Kidney (tissue), 22 donors: ENCODE data around the gene PADI6. TPM values are rescaled to one million over a fixed set of nuclear protein-coding genes. Genes with fewer than 3 reads are reported as not detected.

Source experiments
- DNase-seq, 5 donors: peaks; one replicate each; pipeline ENCODE4 v3.0.0-alpha.2; 2013 to 2020
- FAIRE-seq: peaks from 2 replicates; lab custom pipeline; 2012; peaks lifted over from hg19 to GRCh38; lab: Jason Lieb, UNC
- H3K27ac ChIP-seq, 2 donors: one replicate each; pipeline ENCODE4 v1.7.0; 2013; ENCODE audit warnings: low read depth in 2 of 2, low read length in 2 of 2, inconsistent platforms in 1 of 2
- H3K27me3 ChIP-seq: one replicate; pipeline ENCODE4 v1.7.1; 2013; ENCODE audit warnings: low read length, inconsistent platforms; ENCODE audit not compliant: control insufficient read depth, insufficient read depth
- H3K36me3 ChIP-seq, 3 donors: one replicate each; pipeline versions ENCODE4 v1.7.0 to v1.7.1; 2013; ENCODE audit warnings: low read length in 3 of 3, control low read depth in 1 of 3, inconsistent platforms in 1 of 3; ENCODE audit not compliant: insufficient read depth in 3 of 3, control insufficient read depth in 2 of 3
- H3K4me1 ChIP-seq, 3 donors: one replicate each; pipeline versions ENCODE4 v1.7.0 to v1.7.1; 2013; ENCODE audit warnings: low read length in 3 of 3, inconsistent platforms in 1 of 3, low read depth in 1 of 3; ENCODE audit not compliant: control insufficient read depth in 2 of 3, insufficient read depth in 2 of 3
- H3K4me3 ChIP-seq, 3 donors: one replicate each; pipeline versions ENCODE4 v1.7.0 to v1.8.1; 2013; ENCODE audit warnings: low read length in 3 of 3, control low read depth in 1 of 3, inconsistent platforms in 1 of 3
- H3K9ac ChIP-seq, 3 donors: one replicate each; pipeline versions ENCODE4 v1.7.0 to v1.7.1; 2013; ENCODE audit warnings: low read length in 3 of 3, control low read depth in 1 of 3, inconsistent platforms in 1 of 3
- H3K9me3 ChIP-seq, 3 donors: one replicate each; pipeline versions ENCODE4 v1.7.0 to v1.7.1; 2013; ENCODE audit warnings: low read length in 3 of 3, control low read depth in 1 of 3, inconsistent platforms in 1 of 3; ENCODE audit not compliant: control insufficient read depth in 2 of 3, insufficient read depth in 1 of 3
- CTCF ChIP-seq: IDR thresholded peaks from 3 replicates; pipeline ENCODE4 v1.5.1; 2012; ENCODE audit warnings: mild to moderate bottlenecking, moderate library complexity, borderline replicate concordance; ENCODE audit not compliant: insufficient read depth; ENCODE audit errors: extremely low read depth
- intact Hi-C: fragments of 100-400 bp; cut with DNase I; formaldehyde crosslinking; loops from one replicate; pipeline ENCODE4 v1.11.1; 2022
- long read RNA-seq, 10 donors: library from polyadenylated mRNA in 1 of 10; unstranded in 1 of 10; transcript quantifications; one replicate each; pipeline ENCODE4 v2.0.0 and lab custom pipeline, GENCODE V29; 2021 to 2026
- polyA plus RNA-seq: library from polyadenylated mRNA; stranded (reverse); fragments of 350-450 nt; fragmentation: Illumina TruSeq; extraction: RNeasy Lipid Tissue Mini Kit (QIAGEN cat#74804); gene quantifications from one replicate; pipeline ENCODE4 v1.2.3, GENCODE V29; 2014; ENCODE audit warnings: low read depth, low replicate concordance; ENCODE audit not compliant: insufficient read depth
- total RNA-seq: library from RNA; stranded (reverse); fragmentation: NEBNext Ultra II Directional; extraction: Animal tissue kit (Norgen Biotek cat#: 25700); gene quantifications from one replicate; pipeline ENCODE4 v1.2.1, GENCODE V29; 2021
- donor health status: control.
- donor health status: control.
- donor health status: control.
- donor health status: control.
- donor health status: control.
- donor health status: DM: yes; HTN: yes; CAD: no.
- donor health status: Normal renal cell carcinoma (clear cell type).

The PADI6 gene
- total RNA-seq (not detected), polyA plus RNA-seq (not detected)
- long read RNA-seq, donor 1, result 0 reads
- long read RNA-seq, donor 2, result 0 reads
- long read RNA-seq, donor 3, result 0 reads
- long read RNA-seq, donor 4, result 0 reads
- long read RNA-seq, donor 5, result 0 reads
- long read RNA-seq, donor 6, result 0 reads
- long read RNA-seq, donor 7, result 0 reads
- long read RNA-seq, donor 8, result 0 reads
- long read RNA-seq, donor 9, result 0 reads
- long read RNA-seq, donor 10, result 0 reads

GRCh38 chr1:17371896-17372295 lies at the start of gene PADI6:
Gene PADI6, plus strand, starts transcription at chr1:17372196. Its CDS starts 50 bp downstream, at chr1:17372246.
- DNase-seq, result no peak
- no peaks in the 10 kb centered on the region for H3K9me3 ChIP-seq
- H3K9ac ChIP-seq, result no peak within 1 kb of the TSS
- H3K4me1 ChIP-seq, result no peaks in the 10 kb centered on the region
- intact Hi-C loops, result no loop called here
- no peak within 1 kb of the TSS for H3K27ac ChIP-seq
- H3K36me3 ChIP-seq, result no peaks in the 10 kb centered on the region
- H3K27me3 ChIP-seq, result no peaks in the 10 kb centered on the region
- no peak for FAIRE-seq
- H3K4me3 ChIP-seq, result no peak within 1 kb of the TSS
- TF ChIP-seq CTCF, result no peak

DNA sequence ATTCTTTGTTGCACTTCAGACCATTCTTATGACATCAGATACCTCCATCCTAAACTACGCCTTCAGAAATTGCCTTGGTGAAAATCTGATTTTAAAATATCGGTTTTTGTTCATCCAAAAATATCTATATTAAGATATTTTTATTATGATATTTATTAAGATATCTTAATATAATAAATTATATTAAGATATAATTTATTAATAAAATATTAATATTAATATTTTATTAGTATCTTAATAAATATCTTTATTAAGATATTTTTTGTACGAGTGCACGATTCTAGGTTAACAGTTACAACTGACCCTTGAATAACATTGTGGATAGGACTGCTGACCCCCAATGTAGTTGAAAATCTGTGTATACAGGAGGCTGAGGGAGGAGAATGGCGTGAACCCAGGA lies 43.1 kb upstream of the PADI6 start:
- no peaks in the 10 kb centered on the region for H3K9me3 ChIP-seq
- H3K27me3 ChIP-seq, result no peaks in the 10 kb centered on the region
- H3K9ac ChIP-seq, result no peak overlapping the region
- H3K36me3 ChIP-seq, result no peaks in the 10 kb centered on the region
- H3K27ac ChIP-seq, result no peak overlapping the region
- intact Hi-C loops, result no loop called here
- H3K4me1 ChIP-seq, result no peaks in the 10 kb centered on the region
- TF ChIP-seq CTCF, result no peak
- FAIRE-seq, result peak; percentile 90
- no peak for DNase-seq
- no peak overlapping the region for H3K4me3 ChIP-seq

GRCh38 chr1:17329610-17330009 lies 42.4 kb upstream of the PADI6 start:
- Histone ChIP-seq H3K4me1 (no peaks in the 10 kb centered on the region), H3K36me3 (no peaks in the 10 kb centered on the region), H3K4me3 (no peak overlapping the region), H3K9ac (no peak overlapping the region), H3K27ac (no peak overlapping the region), H3K27me3 (no peaks in the 10 kb centered on the region), H3K9me3 (no peaks in the 10 kb centered on the region)
- DNase-seq, result no peak
- intact Hi-C loops, result no loop called here
- no peak for TF ChIP-seq CTCF
- no peak for FAIRE-seq

GRCh38 chr1:17330856-17331255 lies 41.1 kb upstream of the PADI6 start:
- no peak overlapping the region for H3K9ac ChIP-seq
- H3K4me3 ChIP-seq, result no peak overlapping the region
- no peaks in the 10 kb centered on the region for H3K36me3 ChIP-seq
- no peaks in the 10 kb centered on the region for H3K27me3 ChIP-seq
- intact Hi-C loops, result no loop called here
- no peak for TF ChIP-seq CTCF
- FAIRE-seq (no peak), DNase-seq (no peak)
- no peaks in the 10 kb centered on the region for H3K4me1 ChIP-seq
- no peaks in the 10 kb centered on the region for H3K9me3 ChIP-seq
- no peak overlapping the region for H3K27ac ChIP-seq
